GM12878 (cell line): ENCODE measurements around the gene IFT88. TPM values are rescaled to one million over a fixed set of nuclear protein-coding genes. Genes with fewer than 3 reads are reported as not detected.

Experiments
- ATAC-seq: fragments of 200-7000 bp; cut with Tn5 transposase; 3 replicates; pipeline ENCODE4 v1.9.1; 2020; ENCODE audit warnings: mild to moderate bottlenecking, moderate library complexity
- BruUV-seq: library from RNA; stranded (reverse); fragments of 400-500 nt; replicated peaks from 2 replicates; lab custom pipeline; 2021; lab: Mats Ljungman, UMichigan
- CTCF ChIA-PET: fragments of 300-600 bp; sonication (Branson Sonifier 250); formaldehyde crosslinking; extraction: SDS; loops from one replicate; lab custom pipeline; 2021; ENCODE audit warnings: inconsistent platforms; lab: Yijun Ruan, JAX
- POLR2A ChIA-PET: fragments of 350-600 bp; formaldehyde crosslinking; extraction: SDS; loops from one replicate; lab custom pipeline; 2021; ENCODE audit warnings: inconsistent platforms; lab: Charles Lee
- RAD21 ChIA-PET: fragments of 300-600 bp; sonication (Branson Sonifier 250); formaldehyde crosslinking; loops from one replicate; lab custom pipeline; 2023; ENCODE audit warnings: antibody characterized with exemption; ENCODE audit not compliant: unreplicated experiment; lab: Charles Lee
- SMC1A ChIA-PET: fragments of 300-600 bp; sonication (Branson Sonifier 250); formaldehyde crosslinking; loops from one replicate; lab custom pipeline; 2023; ENCODE audit not compliant: unreplicated experiment, uncharacterized antibody; lab: Charles Lee
- DNase-seq: peaks from one replicate; pipeline ENCODE4 v3.0.0-alpha.2; 2011; ENCODE audit warnings: low read depth, low spot score
- FAIRE-seq: peaks from 3 replicates; lab custom pipeline; 2011; peaks lifted over from hg19 to GRCh38; lab: Jason Lieb, UNC
- H2AFZ ChIP-seq: 2 replicates; pipeline ENCODE4 v1.6.0; 2011; ENCODE audit warnings: low read depth, low read length, control low read depth; ENCODE audit not compliant: control insufficient read depth
- H3K27ac ChIP-seq: 2 replicates; pipeline ENCODE4 v1.5.1; 2011; ENCODE audit warnings: control low read depth; ENCODE audit not compliant: control insufficient read depth, insufficient read depth
- H3K27me3 ChIP-seq, 2 experiments: replicated peaks in 1 of 2; 2 replicates each; pipeline versions ENCODE4 v1.6.0 to v1.6.1; 2011; ENCODE audit warnings: low read length in 1 of 2; ENCODE audit not compliant: control insufficient read depth in 2 of 2, insufficient read depth in 2 of 2
- H3K36me3 ChIP-seq, 2 experiments: 2 replicates each; pipeline ENCODE4 v1.5.1; 2011; ENCODE audit warnings: low read length in 1 of 2; ENCODE audit not compliant: control insufficient read depth in 2 of 2, insufficient read depth in 2 of 2
- H3K4me1 ChIP-seq: 2 replicates; pipeline ENCODE4 v1.6.1; 2011; ENCODE audit warnings: mild to moderate bottlenecking, low read length, moderate library complexity, mixed read lengths; ENCODE audit not compliant: control insufficient read depth, insufficient read depth
- H3K4me2 ChIP-seq: 2 replicates; pipeline ENCODE4 v1.6.0; 2011; ENCODE audit warnings: control low read depth; ENCODE audit not compliant: control insufficient read depth, insufficient read depth
- H3K4me3 ChIP-seq: fragments of 200-600 bp; sonication (generic); 2 replicates; pipeline ENCODE4 v1.5.1; 2016
- H3K79me2 ChIP-seq: 2 replicates; pipeline ENCODE4 v1.6.0; 2011; ENCODE audit warnings: low read length; ENCODE audit not compliant: control insufficient read depth, insufficient read depth
- H3K9ac ChIP-seq: 2 replicates; pipeline ENCODE4 v1.8.0; 2011; ENCODE audit warnings: low read length, control low read depth, mixed read lengths; ENCODE audit not compliant: control insufficient read depth, insufficient read depth
- H3K9me3 ChIP-seq: replicated peaks from 3 replicates; pipeline ENCODE4 v1.5.1; 2011; ENCODE audit warnings: mild to moderate bottlenecking, low read length; ENCODE audit not compliant: control insufficient read depth, insufficient read depth
- H4K20me1 ChIP-seq: 2 replicates; pipeline ENCODE4 v1.6.0; 2011; ENCODE audit not compliant: control insufficient read depth, insufficient read depth
- HCFC1 ChIP-seq: fragments of 150-350 bp; IDR thresholded peaks from 2 replicates; pipeline ENCODE4 v1.6.1; 2014; ENCODE audit warnings: low read length
- HDAC2 ChIP-seq: fragments of 200-600 bp; sonication (generic); IDR thresholded peaks from 2 replicates; pipeline ENCODE4 v1.6.1; 2017
- IRF4 ChIP-seq: IDR thresholded peaks from 2 replicates; pipeline ENCODE4 v1.6.1; 2011; ENCODE audit warnings: low read depth, low read length
- MTA2 ChIP-seq: fragments of 450-650 bp; IDR thresholded peaks from 2 replicates; pipeline ENCODE4 v1.6.1; 2016; ENCODE audit warnings: low read depth, mild to moderate bottlenecking, moderate library complexity
- PAX8 ChIP-seq: fragments of 450-650 bp; IDR thresholded peaks from 2 replicates; pipeline ENCODE4 v1.6.1; 2017; ENCODE audit warnings: mild to moderate bottlenecking, moderate library complexity
- SIX5 ChIP-seq: IDR thresholded peaks from 2 replicates; pipeline ENCODE4 v1.6.1; 2011; ENCODE audit warnings: mild to moderate bottlenecking, low read depth, low read length, moderate library complexity; ENCODE audit not compliant: severe bottlenecking
- ZSCAN29 ChIP-seq: fragments of 450-650 bp; IDR thresholded peaks from 2 replicates; pipeline ENCODE4 v1.6.1; 2017; ENCODE audit warnings: mild to moderate bottlenecking, moderate library complexity
- WGBS: methylation state at CpG from one replicate; pipeline ENCODE4 v1.1.6; 2016; ENCODE audit warnings: low lambda C conversion rate; ENCODE audit not compliant: insufficient replicate concordance, insufficient coverage; ENCODE audit errors: missing lambda C conversion rate; 5-methylcytosine and 5-hydroxymethylcytosine counted together
- in situ Hi-C: fragments of 300-500 bp; cut with MboI; formaldehyde crosslinking; loops from 9 replicates; pipeline ENCODE4 v1.14.3; 2018; ENCODE audit warnings: mixed read lengths
- intact Hi-C: fragments of 100-400 bp; cut with micrococcal nuclease; formaldehyde crosslinking; loops from one replicate; pipeline ENCODE4 v1.14.2; 2022; ENCODE audit not compliant: unreplicated experiment
- polyA plus RNA-seq, 11 experiments: library from polyadenylated mRNA; depleted of rRNA in 4 of 11; unstranded in 6 of 11; stranded (reverse) in 5 of 11; fragments of >200 nt; fragmentation: Nextera tagmentation in 4 of 11; fragmentation: Illumina TruSeq in 1 of 11; extraction: Ambion mirVana in 4 of 11; extraction: Trizol in 1 of 11; gene quantifications; 1 replicate in 1 of 11; 2 replicates in 10 of 11; pipeline versions ENCODE4 v1.2.1 to v1.2.3, GENCODE V29; 2011 to 2016; ENCODE audit warnings: inconsistent platforms in 2 of 11, missing spikeins in 2 of 11, low read depth in 1 of 11
- total RNA-seq, 4 experiments: library from RNA; depleted of rRNA in 3 of 4; stranded (reverse); fragments of >200 nt in 3 of 4; fragmentation: Illumina TruSeq in 1 of 4; extraction: Trizol in 1 of 4; gene quantifications; 2 replicates each; pipeline versions ENCODE4 v1.2.1 to v1.2.3, GENCODE V29; 2013 to 2021
- TF ChIP-seq, protein P1 (sequence below): fragments of 450-650 bp; IDR thresholded peaks from 2 replicates; pipeline ENCODE4 v1.6.1; 2016; ENCODE audit warnings: mild to moderate bottlenecking

IFT88 gene
- total and polyA plus RNA-seq, 10 of the 15 experiments (the other 5 are each of a cell fraction or from before 2014, with no cell fraction given): 2.9 to 5.6 (median 4.1) TPM

DNA sequence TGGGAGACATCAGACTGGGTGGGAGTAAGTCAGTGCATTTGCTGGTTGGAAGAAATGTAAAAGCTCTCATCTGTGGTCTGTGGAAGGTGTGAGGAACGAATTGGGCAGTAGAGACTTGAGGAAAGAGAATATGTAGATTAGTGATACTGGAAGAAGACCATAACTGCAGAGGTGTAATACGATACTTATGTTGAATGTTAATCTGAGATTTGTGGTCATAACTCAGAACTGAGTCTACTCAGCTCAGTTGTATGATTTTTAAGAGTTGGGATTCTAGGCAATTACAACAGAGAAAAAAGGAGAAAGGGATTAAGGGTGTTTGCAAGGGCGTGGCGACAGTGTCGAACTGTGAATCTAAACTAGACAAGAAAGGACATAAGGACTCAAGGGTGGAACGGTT, 133.3 kb downstream of the IFT88 start:
- RAD21 ChIA-PET: no interaction called here
- no peak overlapping the region for H3K27ac ChIP-seq
- ATAC-seq (no peak), FAIRE-seq (no peak), DNase-seq (no peak)
- H3K9me3 ChIP-seq: no peaks in the 10 kb centered on the region
- in situ Hi-C loops (no loop called here), intact Hi-C loops (loop anchor here (5.0 kb wide), 1 partner anchor 203 kb away; no protein-coding TSS in a partner anchor)
- no peaks in the 10 kb centered on the region for H3K36me3 ChIP-seq
- no peak overlapping the region for H2AFZ ChIP-seq
- no peak overlapping the region for H3K9ac ChIP-seq
- SMC1A ChIA-PET: no interaction called here
- no peaks in the 10 kb centered on the region for H4K20me1 ChIP-seq
- WGBS: 78% methylated on average over 6 of the region's 6 CpGs
- H3K4me1 ChIP-seq: peaks cover 6% of the 10 kb centered on the region
- H3K4me3 ChIP-seq: no peak overlapping the region
- no peaks in the 10 kb centered on the region for H3K27me3 ChIP-seq
- POLR2A ChIA-PET: no interaction called here
- TF ChIP-seq MTA2 (no peak), ZSCAN29 (no peak), HDAC2 (no peak)
- CTCF ChIA-PET: interaction anchor here (0.6 kb wide), 1 partner anchor 538 kb away, joined by 3 read pairs; no protein-coding TSS in a partner anchor
- no peaks in the 10 kb centered on the region for H3K79me2 ChIP-seq
- H3K4me2 ChIP-seq: no peak overlapping the region
- BruUV-seq: no TSS peak

GRCh38 chr13:20701461-20701860, 134.5 kb downstream of the IFT88 start:
- no peak overlapping the region for H3K27ac ChIP-seq
- no peak overlapping the region for H3K4me3 ChIP-seq
- DNase-seq (no peak), ATAC-seq (no peak), FAIRE-seq (no peak)
- H3K36me3 ChIP-seq: no peaks in the 10 kb centered on the region
- peaks cover 6% of the 10 kb centered on the region for H3K4me1 ChIP-seq
- POLR2A ChIA-PET: no interaction called here
- no TSS peak for BruUV-seq
- RAD21 ChIA-PET: interaction anchor here (0.6 to 0.9 kb wide), 2 partner anchors 174 to 179 kb away, joined by 3 to 4 read pairs; no protein-coding TSS in a partner anchor
- TF ChIP-seq, protein P1, sequence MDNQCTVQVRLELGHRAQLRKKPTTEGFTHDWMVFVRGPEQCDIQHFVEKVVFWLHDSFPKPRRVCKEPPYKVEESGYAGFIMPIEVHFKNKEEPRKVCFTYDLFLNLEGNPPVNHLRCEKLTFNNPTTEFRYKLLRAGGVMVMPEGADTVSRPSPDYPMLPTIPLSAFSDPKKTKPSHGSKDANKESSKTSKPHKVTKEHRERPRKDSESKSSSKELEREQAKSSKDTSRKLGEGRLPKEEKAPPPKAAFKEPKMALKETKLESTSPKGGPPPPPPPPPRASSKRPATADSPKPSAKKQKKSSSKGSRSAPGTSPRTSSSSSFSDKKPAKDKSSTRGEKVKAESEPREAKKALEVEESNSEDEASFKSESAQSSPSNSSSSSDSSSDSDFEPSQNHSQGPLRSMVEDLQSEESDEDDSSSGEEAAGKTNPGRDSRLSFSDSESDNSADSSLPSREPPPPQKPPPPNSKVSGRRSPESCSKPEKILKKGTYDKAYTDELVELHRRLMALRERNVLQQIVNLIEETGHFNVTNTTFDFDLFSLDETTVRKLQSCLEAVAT: no peak
- no peak for TF ChIP-seq SIX5
- no peak for TF ChIP-seq PAX8
- no peak for TF ChIP-seq HCFC1
- TF ChIP-seq IRF4: no peak
- in situ Hi-C loops: no loop called here
- H3K9me3 ChIP-seq: no peaks in the 10 kb centered on the region
- H3K79me2 ChIP-seq: no peaks in the 10 kb centered on the region
- CTCF ChIA-PET: interaction anchor here (0.8 to 1.2 kb wide), 3 partner anchors 20 to 506 kb away, joined by 3 to 4 read pairs (median 3); no protein-coding TSS in a partner anchor
- H3K9ac ChIP-seq: no peak overlapping the region
- H3K27me3 ChIP-seq: no peaks in the 10 kb centered on the region
- no peak overlapping the region for H2AFZ ChIP-seq
- intact Hi-C loops: loop anchor here (5.0 kb wide), 1 partner anchor 204 kb away; no protein-coding TSS in a partner anchor
- no peak overlapping the region for H3K4me2 ChIP-seq
- WGBS: 97% methylated on average over 3 of the region's 3 CpGs
- H4K20me1 ChIP-seq: no peaks in the 10 kb centered on the region
- SMC1A ChIA-PET: interaction anchor here (1.7 kb wide), 1 partner anchor 14 kb away, joined by 4 read pairs; no protein-coding TSS in a partner anchor
